Neuronal stem cell (in vitro differentiated cells): Measurements from ENCODE around the gene SLC2A5.

Experiments used
- DNase-seq: peaks from one replicate; pipeline ENCODE4 v3.0.0-alpha.2; 2013; ENCODE audit warnings: low spot score
- H2AFZ ChIP-seq: one replicate; pipeline ENCODE4 v1.6.1; 2013; ENCODE audit warnings: mild to moderate bottlenecking, low read length, inconsistent platforms
- H2AK5ac ChIP-seq: 2 replicates; pipeline ENCODE4 v1.6.1; 2013; ENCODE audit warnings: low read depth, mild to moderate bottlenecking, inconsistent platforms, low read length, moderate library complexity, mixed read lengths
- H2BK120ac ChIP-seq: 2 replicates; pipeline ENCODE4 v1.6.1; 2013; ENCODE audit warnings: low read depth, mild to moderate bottlenecking, inconsistent platforms, low read length, moderate library complexity, mixed read lengths
- H2BK12ac ChIP-seq: one replicate; pipeline ENCODE4 v1.6.1; 2013; ENCODE audit warnings: low read length, inconsistent platforms
- H2BK15ac ChIP-seq: 2 replicates; pipeline ENCODE4 v1.6.1; 2013; ENCODE audit warnings: mild to moderate bottlenecking, low read length, inconsistent platforms, mixed read lengths
- H2BK5ac ChIP-seq: one replicate; pipeline ENCODE4 v1.6.1; 2013; ENCODE audit warnings: inconsistent platforms, mild to moderate bottlenecking, low read length, moderate library complexity
- H3K14ac ChIP-seq: one replicate; pipeline ENCODE4 v1.6.1; 2013; ENCODE audit warnings: low read length, inconsistent platforms
- H3K18ac ChIP-seq: 2 replicates; pipeline ENCODE4 v1.6.1; 2013; ENCODE audit warnings: low read length, inconsistent platforms
- H3K23ac ChIP-seq: 2 replicates; pipeline ENCODE4 v1.6.1; 2013; ENCODE audit warnings: low read depth, mild to moderate bottlenecking, mixed read lengths, low read length, inconsistent platforms; ENCODE audit not compliant: poor library complexity
- H3K27ac ChIP-seq: replicated peaks from 3 replicates; pipeline ENCODE4 v1.5.1; 2013; ENCODE audit warnings: low read length, inconsistent platforms
- H3K27me3 ChIP-seq, 3 experiments: 2 replicates each; pipeline ENCODE4 v1.6.1; 2013; ENCODE audit warnings: low read length in 3 of 3, mild to moderate bottlenecking in 2 of 3, inconsistent platforms in 1 of 3, low read depth in 1 of 3, mixed read lengths in 1 of 3, moderate library complexity in 1 of 3; ENCODE audit not compliant: control insufficient read depth in 3 of 3, insufficient read depth in 3 of 3
- H3K36me3 ChIP-seq, 2 donors: replicated peaks in 1 of 2; 2 replicates each; pipeline ENCODE4 v1.6.1; 2013; ENCODE audit warnings: low read length in 2 of 2; ENCODE audit not compliant: control insufficient read depth in 2 of 2, insufficient read depth in 2 of 2
- H3K4ac ChIP-seq: 2 replicates; pipeline ENCODE4 v1.6.1; 2013; ENCODE audit warnings: inconsistent platforms, mild to moderate bottlenecking, low read length, moderate library complexity
- H3K4me1 ChIP-seq, 2 donors: 1 replicate in 1 of 2; 2 replicates in 1 of 2; pipeline ENCODE4 v1.6.1; 2013; ENCODE audit warnings: low read length in 2 of 2, low read depth in 1 of 2; ENCODE audit not compliant: control insufficient read depth in 2 of 2, insufficient read depth in 1 of 2
- H3K4me2 ChIP-seq: one replicate; pipeline ENCODE4 v1.6.1; 2013; ENCODE audit warnings: mild to moderate bottlenecking, low read length, inconsistent platforms; ENCODE audit not compliant: insufficient read depth, poor library complexity, severe bottlenecking
- H3K4me3 ChIP-seq, 2 donors: 2 replicates each; pipeline ENCODE4 v1.5.1; 2013; ENCODE audit warnings: low read length in 2 of 2, mild to moderate bottlenecking in 2 of 2, inconsistent platforms in 1 of 2, moderate library complexity in 1 of 2
- H3K79me1 ChIP-seq: one replicate; pipeline ENCODE4 v1.6.1; 2013; ENCODE audit warnings: low read depth, mild to moderate bottlenecking, inconsistent platforms, low read length, moderate library complexity
- H3K9ac ChIP-seq: one replicate; pipeline ENCODE4 v1.6.1; 2013; ENCODE audit warnings: mild to moderate bottlenecking, low read depth, low read length, inconsistent platforms; ENCODE audit not compliant: poor library complexity
- H3K9me3 ChIP-seq, 2 donors: replicated peaks in 1 of 2; 2 replicates each; pipeline versions ENCODE3 to v1.6.1; 2013; ENCODE audit warnings: low read length in 2 of 2, mild to moderate bottlenecking in 2 of 2, inconsistent platforms in 1 of 2, low read depth in 1 of 2, mixed read lengths in 1 of 2, moderate library complexity in 1 of 2; ENCODE audit not compliant: control insufficient read depth in 2 of 2, insufficient read depth in 1 of 2
- H4K8ac ChIP-seq: one replicate; pipeline ENCODE4 v1.6.1; 2013; ENCODE audit warnings: low read depth, mild to moderate bottlenecking, inconsistent platforms, low read length, moderate library complexity
- H4K91ac ChIP-seq: one replicate; pipeline ENCODE4 v1.6.1; 2013; ENCODE audit warnings: low read length, low read depth, mild to moderate bottlenecking, inconsistent platforms; ENCODE audit not compliant: poor library complexity
- WGBS, 2 donors: extraction: QIAGEN DNeasy Blood & Tissue Kit; methylation state at CpG; one replicate each; pipeline ENCODE4 v1.1.7; 2013; ENCODE audit warnings: missing lambda C conversion rate in 2 of 2, mixed read lengths in 1 of 2; ENCODE audit not compliant: insufficient read length in 2 of 2, insufficient replicate concordance in 1 of 2; ENCODE audit errors: extremely low coverage in 2 of 2; 5-methylcytosine and 5-hydroxymethylcytosine counted together

The SLC2A5 gene

DNA sequence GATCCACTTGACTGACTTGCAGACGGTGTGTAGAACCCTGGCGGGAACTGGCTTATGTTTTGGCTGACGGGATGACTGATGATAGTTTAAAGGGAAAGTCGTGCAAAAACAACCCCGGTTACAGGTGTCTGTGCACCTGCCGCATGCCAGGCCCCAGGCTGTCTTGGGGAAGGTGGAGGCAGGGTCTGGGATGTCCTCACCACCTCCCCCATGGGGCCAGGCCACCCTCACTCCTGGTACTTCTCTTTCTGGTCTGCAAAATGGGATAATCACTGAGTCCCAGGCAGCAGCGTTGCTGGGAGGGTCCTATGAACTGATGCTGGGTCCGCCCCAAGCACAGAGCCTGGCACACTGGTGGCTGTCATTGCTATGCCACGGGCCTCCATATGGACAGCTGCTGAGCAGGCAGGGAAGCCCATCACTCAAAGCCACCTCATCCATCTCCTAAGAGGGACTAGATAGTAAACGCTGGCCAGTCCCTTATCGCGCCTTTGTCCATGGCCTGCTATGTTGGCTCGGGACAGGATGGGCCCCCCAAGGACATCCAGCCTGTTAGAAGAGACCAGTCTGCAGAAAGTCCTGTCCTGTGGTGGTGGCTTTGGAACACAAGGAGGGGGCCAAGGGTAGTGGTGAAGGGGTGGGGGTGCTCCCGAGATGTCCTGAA is 28.2 kb downstream of the SLC2A5 start:
- Histone ChIP-seq H3K27ac (no peak overlapping the region), H3K4me1 (no peaks in the 10 kb centered on the region), H2BK120ac (no peak overlapping the region), H2BK12ac (no peak overlapping the region), H3K4me2 (no peak overlapping the region), H2AFZ (no peak overlapping the region), H3K36me3 (no peaks in the 10 kb centered on the region), H3K9me3 (no peaks in the 10 kb centered on the region), H4K8ac (no peak overlapping the region), H2AK5ac (peak overlapping the region; percentile 28), H3K4me3 (no peak overlapping the region), H3K27me3 (peaks cover 0 to 6% (median 0%) of the 10 kb centered on the region in 3 experiments), H3K79me1 (no peaks in the 10 kb centered on the region), H3K18ac (peak overlapping the region; percentile 51), H3K14ac (peak overlapping the region; percentile 71), H3K4ac (no peak overlapping the region), H2BK15ac (peak overlapping the region; percentile 78), H2BK5ac (no peak overlapping the region), H3K23ac (peak overlapping the region; percentile 89), H3K9ac (no peak overlapping the region), H4K91ac (no peak overlapping the region)
- no peak for DNase-seq
- no CpG with 5 or more reads among the region's 14 CpGs for WGBS, 2 donors

DNA sequence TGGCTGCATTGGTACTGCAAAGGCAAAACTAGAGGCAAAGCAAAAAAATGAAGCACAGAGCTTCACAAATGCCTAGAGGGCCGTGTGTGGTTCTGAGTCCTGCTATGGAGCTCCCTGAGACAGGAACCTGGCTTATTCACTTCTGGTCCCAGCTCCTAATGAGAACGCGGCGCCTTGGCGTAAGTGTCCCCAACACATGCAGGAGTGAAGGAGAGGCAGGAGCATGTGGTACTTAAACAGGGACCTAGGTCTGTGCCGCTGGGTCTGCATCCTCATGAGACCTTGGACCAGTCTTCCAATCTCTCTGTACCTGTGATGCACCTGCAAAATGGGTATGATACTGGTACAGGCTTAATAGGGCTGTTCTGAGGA is 28.8 kb downstream of the SLC2A5 start:
- Histone ChIP-seq H3K23ac (no peak overlapping the region), H4K8ac (no peak overlapping the region), H4K91ac (no peak overlapping the region), H2BK15ac (no peak overlapping the region), H3K4me3 (no peak overlapping the region), H2BK120ac (no peak overlapping the region), H3K4ac (no peak overlapping the region), H2BK5ac (no peak overlapping the region), H3K9ac (no peak overlapping the region), H3K18ac (no peak overlapping the region), H3K9me3 (no peaks in the 10 kb centered on the region), H2AFZ (no peak overlapping the region), H3K27me3 (peaks cover 0 to 6% (median 0%) of the 10 kb centered on the region in 3 experiments), H3K79me1 (no peaks in the 10 kb centered on the region), H3K27ac (no peak overlapping the region), H3K14ac (no peak overlapping the region), H2AK5ac (no peak overlapping the region), H3K4me2 (no peak overlapping the region), H3K4me1 (no peaks in the 10 kb centered on the region), H3K36me3 (no peaks in the 10 kb centered on the region), H2BK12ac (no peak overlapping the region)
- WGBS, 2 donors = no CpG with 5 or more reads among the region's 6 CpGs
- DNase-seq = no peak

DNA sequence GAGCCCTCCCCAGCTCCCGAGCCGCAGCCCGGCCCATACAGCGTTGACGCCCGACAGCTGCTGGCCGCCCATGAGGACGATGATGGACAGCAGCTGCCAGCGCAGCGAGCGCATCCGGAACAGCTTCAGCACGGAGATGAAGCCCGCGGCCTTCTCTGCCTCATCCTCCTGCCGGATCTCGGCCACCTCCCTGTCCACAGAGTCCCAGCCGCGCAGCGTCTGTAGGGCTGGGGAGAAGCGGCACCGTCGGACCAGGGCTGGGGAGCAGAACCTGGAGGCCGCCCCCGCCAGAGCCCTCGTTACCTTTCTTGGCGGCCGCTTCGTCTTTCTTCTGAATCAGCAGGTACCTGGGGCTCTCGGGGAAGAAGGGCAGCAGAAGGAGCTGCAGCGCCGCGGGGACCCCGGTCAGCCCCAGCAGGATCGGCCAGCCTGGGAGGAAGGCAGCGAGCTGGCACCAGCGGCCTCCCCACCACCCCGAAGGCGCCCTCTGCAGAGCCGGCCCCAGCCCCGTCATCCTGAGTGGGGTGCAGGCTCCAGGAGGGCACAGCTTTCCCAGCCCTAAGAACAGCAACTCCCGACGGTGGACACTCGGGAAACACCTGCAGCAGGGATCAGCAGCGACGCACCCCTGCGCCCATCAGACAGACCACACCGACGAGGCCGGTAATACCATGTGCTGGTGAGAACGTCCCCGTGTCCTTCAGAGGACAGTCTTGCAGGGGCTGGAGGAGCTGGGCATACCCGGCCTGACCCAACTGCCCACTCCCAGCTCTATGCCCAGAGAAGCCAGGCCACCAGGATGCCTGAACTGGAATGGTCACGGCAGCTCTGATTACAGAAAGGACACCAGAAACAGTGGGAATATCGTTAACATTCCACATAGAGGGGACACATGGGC is 29.4 kb downstream of the SLC2A5 start:
- no peaks in the 10 kb centered on the region for H3K36me3 ChIP-seq

More for the DNA sequence above, 29.4 kb downstream of the SLC2A5 start:
- no peak overlapping the region for H2AFZ ChIP-seq
- no peak overlapping the region for H4K8ac ChIP-seq
- H3K79me1 ChIP-seq = no peaks in the 10 kb centered on the region
- H3K27me3 ChIP-seq = peaks cover 0 to 6% (median 2%) of the 10 kb centered on the region in 3 experiments
- no peak overlapping the region for H3K4ac ChIP-seq
- no CpG with 5 or more reads among the region's 55 CpGs for WGBS, 2 donors
- peak overlapping the region; percentile 90 for H2AK5ac ChIP-seq
- peak overlapping the region; percentile 26 for H2BK12ac ChIP-seq
- DNase-seq = no peak
- no peak overlapping the region for H2BK120ac ChIP-seq
- peak overlapping the region; percentile 60 for H3K18ac ChIP-seq
- no peak overlapping the region for H3K4me3 ChIP-seq
- no peak overlapping the region for H3K4me2 ChIP-seq
- H3K4me1 ChIP-seq = no peaks in the 10 kb centered on the region
- H2BK5ac ChIP-seq = no peak overlapping the region
- H3K23ac ChIP-seq = peak overlapping the region; percentile 81
- no peak overlapping the region for H2BK15ac ChIP-seq
- H3K9ac ChIP-seq = peak overlapping the region; percentile 61
- H3K14ac ChIP-seq = peak overlapping the region; percentile 56
- no peak overlapping the region for H3K27ac ChIP-seq
- no peak overlapping the region for H4K91ac ChIP-seq
- H3K9me3 ChIP-seq = peaks cover 3 to 4% of the 10 kb centered on the region in 2 donors
